Motor neuron (in vitro differentiated cells): ENCODE measurements around the gene SCN2B. TPM values are rescaled to one million over a fixed set of nuclear protein-coding genes. Genes with fewer than 3 reads are reported as not detected.
A peak's percentile ranks its signal among the peaks of the same experiment; 100 is the strongest.

Experiments used
- ATAC-seq, 8 experiments: fragments of 200-7000 bp; cut with Tn5 transposase; replicated peaks in 6 of 8; 2 replicates each; pipeline ENCODE4 v1.8.0; 2021; ENCODE audit warnings: mild to moderate bottlenecking in 8 of 8, moderate library complexity in 8 of 8
- H3K27ac ChIP-seq, 2 donors: fragments of 250-450 bp; sonication (Bioruptor Pico); 2 replicates each; pipeline ENCODE4 v1.9.0; 2021; ENCODE audit warnings: antibody characterized with exemption in 2 of 2, mild to moderate bottlenecking in 2 of 2, moderate library complexity in 1 of 2
- H3K4me1 ChIP-seq, 2 donors: fragments of 250-450 bp; sonication (Bioruptor Pico); replicated peaks in 1 of 2; 2 replicates each; pipeline ENCODE4 v1.6.1; 2021; ENCODE audit warnings: antibody characterized with exemption in 2 of 2, mild to moderate bottlenecking in 2 of 2, moderate library complexity in 1 of 2
- H3K4me3 ChIP-seq, 5 donors: fragments of 250-450 bp; sonication (Bioruptor Pico); 2 replicates each; pipeline ENCODE4 v1.9.0; 2021; ENCODE audit warnings: antibody characterized with exemption in 5 of 5, mild to moderate bottlenecking in 5 of 5, moderate library complexity in 4 of 5
- WGBS, 10 experiments: fragments of 450-650 bp; shearing (Covaris generic); methylation state at CpG; one replicate each; pipeline ENCODE4 v1.0.0; 2022; 5-methylcytosine and 5-hydroxymethylcytosine counted together
- in situ Hi-C, 9 experiments: fragments of 400-800 bp; cut with MboI; loops; one replicate each; pipeline ENCODE4 v1.15.0; 2021; ENCODE audit warnings: low sequenced_read_pairs in 9 of 9, low pct_unique_long_range_greater_than_20kb in 2 of 9; ENCODE audit not compliant: unreplicated experiment in 9 of 9
- total RNA-seq, 8 experiments: library from RNA; unstranded; fragments of 300-600 nt; gene quantifications; 2 replicates each; pipeline versions ENCODE4 v1.2.3 to v1.2.4, GENCODE V29; 2022

The SCN2B gene, protein sequence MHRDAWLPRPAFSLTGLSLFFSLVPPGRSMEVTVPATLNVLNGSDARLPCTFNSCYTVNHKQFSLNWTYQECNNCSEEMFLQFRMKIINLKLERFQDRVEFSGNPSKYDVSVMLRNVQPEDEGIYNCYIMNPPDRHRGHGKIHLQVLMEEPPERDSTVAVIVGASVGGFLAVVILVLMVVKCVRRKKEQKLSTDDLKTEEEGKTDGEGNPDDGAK
- total RNA-seq: 1 to 10 TPM in 1 of 8 experiments, under 1 TPM in 7; 0.08 to 3.4 (median 0.22) TPM

- in situ Hi-C loops: loop anchor here in 1 of 9 experiments (25.0 kb wide), 1 partner anchor 186 kb away; the partner anchor contains the start of gene UBE4A
- H3K27ac ChIP-seq: no peak within 1 kb of the TSS
- peaks cover 3 to 8% of the 10 kb centered on the region in 2 donors for H3K4me1 ChIP-seq
- peak in 5 of 8 experiments; percentile 17 to 46 (median 18) for ATAC-seq
- WGBS, 10 experiments: 0 to 43% (median 8%) methylated on average over 1 to 7 of the region's 14 CpGs; no CpG with 5 or more reads in 1 of the 10 experiments
- H3K4me3 ChIP-seq: peak within 1 kb of the TSS; percentile 12 to 31 (median 27)
These were observed at the start of gene SCN2B for GRCh38 chr11:118175993-118176777. SCN2B (minus strand) TSS chr11:118176639; CDS start chr11:118176431, 208 bp downstream.

- H3K27ac ChIP-seq: no peak within 1 kb of the TSS
- H3K4me1 ChIP-seq: no peaks in the 10 kb centered on the region
- no peak for ATAC-seq
- H3K4me3 ChIP-seq: no peak within 1 kb of the TSS
- WGBS, 10 experiments: 14 to 70% (median 55%) methylated on average over 1 to 6 of the region's 6 CpGs
- in situ Hi-C loops: no loop called here
These were observed 48.2 kb upstream of the SCN2B start, which contains the start of gene JAML for GRCh38 chr11:118224511-118225188. JAML (minus strand) TSS chr11:118225011; CDS start chr11:118214866, 10,145 bp downstream.

DNA sequence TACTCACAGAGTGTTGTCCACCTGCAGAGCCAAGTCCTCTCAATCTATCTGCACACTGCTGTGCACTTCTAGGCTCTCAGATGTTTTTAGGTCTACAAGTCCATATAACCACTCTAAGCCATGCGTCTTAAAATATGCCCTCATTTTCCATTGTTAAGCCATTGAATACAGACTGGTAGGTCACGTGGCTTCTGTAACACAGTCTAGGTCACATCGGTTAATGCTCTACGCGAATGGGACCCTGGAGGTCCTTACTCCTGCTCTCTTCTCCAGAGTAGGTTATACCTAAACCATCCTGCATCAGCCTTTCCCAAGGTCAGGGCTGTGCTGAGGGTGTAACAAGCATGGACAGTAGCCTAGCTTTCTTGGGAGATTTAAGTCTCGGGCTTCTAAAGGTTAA, 47.6 kb upstream of the SCN2B start:
- no peak overlapping the region for H3K4me3 ChIP-seq
- WGBS, 10 experiments: 33 to 90% (median 55%) methylated on average over 1 to 6 of the region's 6 CpGs; no CpG with 5 or more reads in 4 of the 10 experiments
- no peaks in the 10 kb centered on the region for H3K4me1 ChIP-seq
- H3K27ac ChIP-seq: no peak overlapping the region
- no peak for ATAC-seq
- in situ Hi-C loops: no loop called here

- 25 to 100% (median 80%) methylated on average over 1 to 2 of the region's 2 CpGs; no CpG with 5 or more reads in 1 of the 10 experiments for WGBS, 10 experiments
- Histone ChIP-seq H3K4me3 (no peak overlapping the region), H3K4me1 (no peaks in the 10 kb centered on the region), H3K27ac (no peak overlapping the region)
- ATAC-seq: no peak
- in situ Hi-C loops: no loop called here
These were observed 47.1 kb upstream of the SCN2B start for GRCh38 chr11:118223570-118223969.

GRCh38 chr11:118222437-118222836, 46.0 kb upstream of the SCN2B start:
- Histone ChIP-seq H3K4me3 (no peak overlapping the region), H3K4me1 (no peaks in the 10 kb centered on the region), H3K27ac (no peak overlapping the region)
- ATAC-seq: no peak
- in situ Hi-C loops: no loop called here
- WGBS, 10 experiments: 21 to 100% (median 61%) methylated on average over 1 to 4 of the region's 4 CpGs; no CpG with 5 or more reads in 1 of the 10 experiments

- in situ Hi-C loops: no loop called here
- no peak overlapping the region for H3K27ac ChIP-seq
- no peak for ATAC-seq
- no peak overlapping the region for H3K4me3 ChIP-seq
- WGBS, 10 experiments: 40 to 80% (median 73%) methylated on average over 1 to 4 of the region's 5 CpGs; no CpG with 5 or more reads in 2 of the 10 experiments
- H3K4me1 ChIP-seq: no peaks in the 10 kb centered on the region
These were observed 45.0 kb upstream of the SCN2B start for GRCh38 chr11:118221419-118221818.

DNA sequence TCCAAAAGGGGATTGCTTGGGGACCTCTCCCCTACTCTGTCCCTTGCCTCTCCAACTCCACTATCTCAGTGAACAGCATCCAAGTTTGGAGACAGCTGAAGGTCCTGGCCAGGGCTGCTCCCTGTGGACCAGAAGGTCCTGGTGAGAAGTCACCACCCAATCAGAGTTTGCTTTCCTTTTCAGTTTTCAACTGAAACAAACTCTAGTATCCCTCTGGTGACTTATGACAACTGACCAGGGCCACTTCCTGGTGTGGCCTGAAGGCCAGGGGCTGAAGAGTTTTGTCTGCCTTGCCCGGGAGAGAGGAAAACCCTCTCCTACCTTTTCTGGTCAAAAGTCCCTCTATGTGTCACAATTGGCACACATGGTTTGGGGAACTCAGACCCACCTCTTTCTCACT, 43.3 kb upstream of the SCN2B start:
- Histone ChIP-seq H3K27ac (no peak overlapping the region), H3K4me1 (no peaks in the 10 kb centered on the region), H3K4me3 (no peak overlapping the region)
- in situ Hi-C loops: no loop called here
- 83 to 100% (median 83%) methylated on average over 1 of the region's 1 CpG; no CpG with 5 or more reads in 7 of the 10 experiments for WGBS, 10 experiments
- no peak for ATAC-seq

GRCh38 chr11:118219244-118219643, 42.8 kb upstream of the SCN2B start:
- H3K4me3 ChIP-seq: no peak overlapping the region
- no peak for ATAC-seq
- no peak overlapping the region for H3K27ac ChIP-seq
- in situ Hi-C loops: no loop called here
- H3K4me1 ChIP-seq: no peaks in the 10 kb centered on the region

GRCh38 chr11:118217575-118217974, 41.1 kb upstream of the SCN2B start:
- in situ Hi-C loops: no loop called here
- no peaks in the 10 kb centered on the region for H3K4me1 ChIP-seq
- no peak for ATAC-seq
- no peak overlapping the region for H3K27ac ChIP-seq
- WGBS, 10 experiments: 20 to 94% (median 72%) methylated on average over 1 to 3 of the region's 3 CpGs; no CpG with 5 or more reads in 1 of the 10 experiments
- H3K4me3 ChIP-seq: no peak overlapping the region

- ATAC-seq: no peak
These were observed 40.4 kb upstream of the SCN2B start for GRCh38 chr11:118216621-118217481.

GRCh38 chr11:118215765-118216164, 39.3 kb upstream of the SCN2B start:
- ATAC-seq: peak in 1 of 8 experiments; percentile 27
- H3K4me3 ChIP-seq: no peak overlapping the region
- H3K27ac ChIP-seq: no peak overlapping the region
- WGBS, 10 experiments: 33 to 100% (median 80%) methylated on average over 1 to 7 of the region's 7 CpGs; no CpG with 5 or more reads in 4 of the 10 experiments
- H3K4me1 ChIP-seq: no peaks in the 10 kb centered on the region
- in situ Hi-C loops: no loop called here

More at GRCh38 chr11:118216621-118217481, 40.4 kb upstream of the SCN2B start:
- in situ Hi-C loops: no loop called here
- Histone ChIP-seq H3K27ac (no peak overlapping the region), H3K4me1 (no peaks in the 10 kb centered on the region), H3K4me3 (no peak overlapping the region)
- 54 to 100% (median 73%) methylated on average over 2 to 10 of the region's 11 CpGs; no CpG with 5 or more reads in 1 of the 10 experiments for WGBS, 10 experiments

DNA sequence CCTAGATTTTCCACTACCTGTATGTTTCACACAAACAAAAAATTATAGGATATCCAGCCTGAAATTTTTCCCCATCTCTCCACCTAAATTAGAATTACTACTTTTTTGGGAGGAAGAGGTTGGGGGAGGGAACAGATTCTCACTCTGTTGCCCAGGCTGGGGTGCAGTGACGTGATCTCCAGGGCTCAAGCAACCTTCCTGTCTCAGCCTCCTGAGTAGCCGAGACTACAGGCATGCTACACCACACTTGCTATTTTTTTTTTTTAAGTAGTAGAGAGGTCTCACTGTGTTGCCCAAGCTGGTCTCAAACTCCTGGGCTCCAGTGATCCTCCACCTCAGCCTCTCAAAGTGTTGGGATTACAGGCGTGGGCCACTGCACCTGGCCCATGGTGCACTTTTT, 38.8 kb upstream of the SCN2B start:
- Histone ChIP-seq H3K4me3 (no peak overlapping the region), H3K4me1 (no peaks in the 10 kb centered on the region), H3K27ac (no peak overlapping the region)
- no peak for ATAC-seq
- 71 to 100% (median 83%) methylated on average over 1 to 2 of the region's 3 CpGs; no CpG with 5 or more reads in 5 of the 10 experiments for WGBS, 10 experiments
- in situ Hi-C loops: no loop called here
